HuH-7.5 (cell line): ENCODE measurements around the gene RAD51.
"Not testable (repeated sequence)": the region's sequence is repeated elsewhere in the genome, so short reads cannot be mapped to it uniquely, and the experiment has no call there.

Experiments used
- DNase-seq: peaks from one replicate; pipeline ENCODE4 v3.0.0; 2011; ENCODE audit warnings: low spot score

RAD51 gene

DNA sequence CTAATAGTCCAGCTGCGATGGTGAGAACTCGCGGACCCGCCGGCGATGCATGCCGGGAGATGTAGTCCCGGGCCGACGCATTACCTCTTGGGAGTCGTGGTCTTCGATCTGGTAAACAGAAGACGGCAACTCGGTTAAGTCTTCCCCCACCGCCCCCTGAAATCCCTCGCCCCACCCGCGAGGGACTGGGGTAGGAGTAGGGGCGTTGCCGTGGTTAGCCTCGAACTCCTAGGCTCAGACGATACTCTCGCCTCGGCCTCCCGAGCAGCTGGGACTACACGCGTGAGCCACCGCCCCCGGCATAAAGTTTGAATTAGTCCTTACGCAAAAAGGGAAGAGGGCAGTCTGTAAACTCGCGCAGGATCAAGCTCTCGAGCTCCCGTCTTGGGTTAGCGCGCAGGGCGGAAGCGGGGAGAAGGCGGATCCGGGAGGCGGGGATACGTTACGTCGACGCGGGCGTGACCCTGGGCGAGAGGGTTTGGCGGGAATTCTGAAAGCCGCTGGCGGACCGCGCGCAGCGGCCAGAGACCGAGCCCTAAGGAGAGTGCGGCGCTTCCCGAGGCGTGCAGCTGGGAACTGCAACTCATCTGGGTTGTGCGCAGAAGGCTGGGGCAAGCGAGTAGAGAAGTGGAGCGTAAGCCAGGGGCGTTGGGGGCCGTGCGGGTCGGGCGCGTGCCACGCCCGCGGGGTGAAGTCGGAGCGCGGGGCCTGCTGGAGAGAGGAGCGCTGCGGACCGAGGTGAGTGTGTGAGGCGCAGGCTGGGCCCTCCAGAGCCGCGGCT lies at the start of gene RAD51:
TSS of gene RAD51 (plus strand) at position 487 of the 781 bp plus-strand sequence. CDS start 3,585 bp downstream, outside the sequence.
- DNase-seq = peak; percentile 79

DNA sequence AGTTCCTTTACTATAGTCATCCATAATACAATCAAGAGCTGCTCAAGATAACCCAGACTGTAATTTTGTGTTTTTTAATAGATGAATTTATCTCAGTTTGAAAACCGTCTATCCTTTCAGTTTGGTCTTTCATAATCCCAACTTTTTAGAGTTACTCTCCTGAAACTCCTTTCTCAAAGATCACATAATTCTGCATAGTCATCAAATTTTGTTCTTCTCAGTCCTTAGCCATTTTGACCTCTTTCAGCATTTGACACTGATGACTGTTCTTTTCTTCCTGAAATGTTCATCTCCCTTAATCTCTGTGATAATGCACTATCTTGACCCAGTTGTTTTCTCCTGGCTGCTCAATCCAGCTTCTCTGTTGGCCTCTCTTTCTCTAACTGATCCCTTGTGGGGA lies 47.5 kb upstream of the RAD51 start:
- DNase-seq = no peak

DNA sequence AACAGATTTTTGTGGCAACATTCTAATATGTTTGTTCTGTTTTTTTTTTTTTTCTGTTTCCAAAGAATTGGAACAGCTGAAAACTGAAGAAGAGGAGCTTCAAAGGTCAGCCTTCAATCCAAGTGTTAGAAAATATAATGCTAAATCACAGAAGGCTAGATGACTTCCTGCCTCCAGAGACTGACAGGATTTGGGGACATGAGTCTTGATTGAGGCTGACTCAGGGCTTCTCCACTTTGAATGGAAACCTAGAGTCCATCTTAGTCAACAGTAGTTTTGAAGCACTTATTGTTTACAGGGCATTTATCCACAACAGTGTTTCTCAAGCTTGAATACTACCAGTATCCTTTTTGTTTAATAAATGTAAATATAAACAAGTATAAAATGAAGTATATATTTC lies 44.5 kb upstream of the RAD51 start:
- no peak for DNase-seq

DNA sequence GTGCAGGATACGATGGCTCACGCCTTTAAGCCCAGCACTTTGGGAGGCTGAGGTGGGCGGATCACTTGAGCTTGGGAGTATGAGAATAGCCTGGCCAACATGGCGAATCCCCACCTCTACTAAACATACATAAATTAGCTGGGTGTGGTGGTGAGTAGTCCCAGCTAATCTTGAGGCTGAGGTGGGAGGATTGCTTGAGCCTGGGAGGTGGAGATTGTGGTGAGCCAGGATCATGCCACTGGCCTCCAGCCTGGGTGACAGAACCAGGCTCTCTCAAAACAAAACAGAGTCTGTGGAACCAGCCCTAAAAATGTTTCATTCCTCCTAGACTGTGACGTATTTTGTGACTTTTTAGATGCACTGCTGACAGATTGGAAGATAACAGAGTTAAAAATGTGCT lies 34.3 kb upstream of the RAD51 start:
- no peak for DNase-seq

DNA sequence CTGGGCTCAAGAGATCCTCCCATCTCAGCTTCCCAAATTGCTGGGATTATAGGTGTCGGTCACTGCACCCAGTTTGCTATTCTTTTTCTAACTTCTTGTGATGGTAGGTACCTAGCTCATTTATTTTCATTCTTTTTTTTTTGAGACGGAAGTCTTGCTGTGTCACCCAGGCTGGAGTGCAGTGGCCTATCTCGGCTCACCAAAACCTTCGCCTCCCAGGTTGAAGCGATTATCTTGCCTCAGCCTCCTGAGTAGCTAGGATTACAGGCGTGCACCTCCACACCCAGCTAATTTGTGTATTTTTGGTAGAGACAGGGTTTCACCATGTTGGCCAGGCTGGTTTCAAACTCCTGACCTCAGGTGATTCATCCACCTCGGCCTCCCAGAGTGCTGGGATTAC lies 30.1 kb upstream of the RAD51 start:
- no peak for DNase-seq

DNA sequence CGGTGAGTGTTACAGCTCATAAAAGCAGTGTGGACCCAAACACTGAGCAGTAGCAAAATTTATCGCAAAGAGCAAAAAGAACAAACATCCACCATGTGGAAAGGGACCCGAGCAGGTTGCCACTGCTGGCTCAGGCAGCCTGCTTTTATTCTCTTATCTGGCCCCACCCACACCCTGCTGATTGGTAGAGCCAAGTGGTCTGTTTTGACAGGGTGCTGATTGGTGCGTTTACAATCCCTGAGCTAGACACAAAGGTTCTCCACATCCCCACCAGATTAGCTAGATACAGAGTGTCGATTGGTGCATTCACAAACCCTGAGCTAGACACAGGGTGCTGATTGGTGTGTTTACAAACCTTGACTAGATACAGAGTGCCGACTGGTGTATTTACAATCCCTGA lies 18.7 kb upstream of the RAD51 start:
- not testable (repeated sequence) for DNase-seq

DNA sequence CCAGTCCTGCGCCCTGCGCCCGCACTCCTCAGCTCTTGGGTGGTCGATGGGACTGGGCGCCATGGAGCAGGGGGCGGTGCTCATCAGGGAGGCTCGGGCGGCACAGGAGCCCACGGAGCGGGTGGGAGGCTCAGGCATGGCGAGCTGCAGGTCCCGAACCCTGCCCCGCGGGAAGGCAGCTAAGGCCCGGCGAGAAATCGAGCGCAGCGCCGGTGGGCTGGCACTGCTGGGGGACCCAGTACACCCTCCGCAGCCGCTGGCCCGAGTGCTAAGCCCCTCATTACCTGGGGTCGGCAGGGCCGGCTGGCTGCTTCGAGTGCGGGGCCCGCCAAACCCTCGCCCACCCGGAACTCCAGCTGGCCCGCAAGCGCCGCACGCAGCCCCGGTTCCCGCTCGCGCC lies 18.1 kb upstream of the RAD51 start:
- not testable (repeated sequence) for DNase-seq

DNA sequence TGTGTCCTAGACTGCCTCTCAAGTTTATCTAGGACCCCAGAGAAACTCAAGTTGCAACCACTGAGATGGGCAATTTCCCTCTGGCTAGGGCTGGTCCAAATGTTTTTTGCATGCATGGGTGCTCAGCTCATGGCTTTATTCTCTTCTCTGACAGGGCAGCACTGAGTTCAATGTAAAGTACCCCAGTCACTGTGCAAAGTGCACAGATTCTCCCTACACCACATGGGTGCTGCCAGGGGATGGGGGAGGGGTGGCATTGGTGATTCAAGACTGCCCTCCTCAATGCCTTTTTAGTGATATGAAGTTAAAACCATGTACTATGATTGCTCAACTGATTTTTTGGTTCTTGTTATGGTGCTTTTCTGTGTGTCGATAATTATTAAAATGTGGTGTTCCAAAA lies 14.8 kb upstream of the RAD51 start:
- no peak for DNase-seq

DNA sequence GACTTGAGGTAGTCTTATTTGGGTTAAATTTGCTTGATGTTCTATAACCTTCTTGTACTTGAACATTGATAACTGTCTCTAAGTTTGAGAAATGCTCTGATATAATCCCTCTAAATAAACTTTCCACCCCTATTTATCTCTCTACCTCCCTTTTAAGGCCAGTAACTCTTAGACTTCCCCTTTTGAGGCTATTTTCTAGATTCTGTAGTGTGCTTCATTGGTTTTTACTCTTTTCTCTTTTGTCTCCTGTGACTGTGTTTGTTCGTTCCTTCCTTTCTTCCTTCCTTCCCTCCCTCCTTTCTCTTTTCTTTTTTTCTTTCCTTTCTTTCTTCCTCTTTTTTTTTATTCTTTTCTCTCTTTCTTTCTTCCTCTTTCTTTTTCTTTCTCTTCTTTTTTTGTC lies 14.0 kb upstream of the RAD51 start:
- DNase-seq = not testable (repeated sequence)

DNA sequence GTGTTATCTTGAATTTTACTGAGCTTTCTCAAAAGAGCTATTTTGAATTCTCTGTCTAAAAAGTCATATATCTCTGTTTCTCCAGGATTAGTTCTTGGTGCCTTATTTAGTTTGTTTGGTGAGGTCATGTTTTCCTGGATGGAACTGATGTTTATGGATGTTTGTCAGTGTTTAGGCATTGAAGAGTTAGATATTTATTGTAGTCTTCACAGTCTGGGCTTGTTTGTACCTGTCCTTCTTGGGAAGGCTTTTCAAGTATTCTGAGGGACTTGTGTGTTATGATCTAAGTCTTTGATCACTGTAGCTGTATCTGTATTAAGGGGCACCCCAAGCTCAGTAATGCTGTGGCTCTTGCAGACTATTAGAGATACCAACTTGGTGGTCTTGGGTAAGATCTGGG lies 10.6 kb upstream of the RAD51 start:
- DNase-seq = no peak

DNA sequence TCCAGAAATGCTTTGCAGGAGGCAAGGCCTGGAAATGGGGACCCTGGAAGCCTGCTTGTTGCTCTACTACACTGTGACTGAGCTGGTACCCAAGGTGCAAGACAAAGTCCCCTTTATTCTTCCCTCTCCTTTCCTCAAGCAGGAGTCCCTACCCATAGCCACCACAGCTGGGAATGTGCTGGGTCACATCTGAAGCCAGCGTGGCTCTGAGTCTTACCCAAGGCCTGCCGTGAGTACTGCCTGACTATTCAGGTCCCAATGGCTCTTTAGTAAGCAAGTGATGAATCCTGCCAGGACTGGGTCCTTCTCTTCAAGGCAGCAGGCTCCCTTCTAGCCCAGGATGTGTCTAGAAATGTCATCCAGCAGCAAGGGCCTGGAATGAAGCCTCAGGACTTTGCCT lies 9.6 kb upstream of the RAD51 start:
- no peak for DNase-seq

DNA sequence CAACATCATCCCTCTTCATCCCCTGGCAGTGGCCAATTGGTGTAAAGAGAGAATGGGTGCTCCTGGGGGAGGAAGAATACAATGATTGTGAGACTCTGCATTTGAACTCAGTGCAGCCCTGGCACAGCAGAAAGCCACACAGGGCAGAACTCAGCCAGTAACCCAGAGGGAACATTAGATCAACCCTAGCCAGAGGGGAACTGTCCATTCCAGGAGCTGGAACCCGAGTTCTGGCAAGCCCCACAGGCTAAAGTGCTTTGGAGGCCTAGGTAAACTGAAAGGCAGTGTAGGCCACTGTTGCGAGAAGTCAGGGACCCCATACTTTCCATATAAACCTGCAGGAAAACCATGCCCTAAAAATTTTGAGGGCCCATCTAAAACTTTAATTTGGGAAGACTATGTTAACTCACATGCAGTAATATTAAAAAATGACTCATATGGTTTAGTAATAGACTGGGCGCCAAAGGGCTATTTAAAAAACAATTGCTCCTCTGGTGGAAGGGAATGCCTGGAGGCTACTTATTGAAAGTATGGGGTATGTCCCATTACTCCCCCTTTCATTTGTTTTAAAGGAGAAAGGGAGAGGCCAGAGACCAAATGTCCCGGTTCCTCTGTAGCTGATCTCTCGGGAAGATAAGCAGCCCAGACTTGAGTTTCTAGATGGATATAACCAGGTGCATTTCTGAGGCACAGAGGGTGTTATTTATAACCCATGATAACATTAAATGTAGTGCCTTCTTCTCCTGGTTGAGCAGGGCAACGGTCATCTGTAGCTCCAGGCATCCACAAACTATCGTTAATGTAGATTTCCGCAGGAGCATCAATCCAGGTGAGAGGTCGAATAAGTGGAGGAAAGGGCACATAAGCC lies 5.8 kb upstream of the RAD51 start:
- no peak for DNase-seq

DNA sequence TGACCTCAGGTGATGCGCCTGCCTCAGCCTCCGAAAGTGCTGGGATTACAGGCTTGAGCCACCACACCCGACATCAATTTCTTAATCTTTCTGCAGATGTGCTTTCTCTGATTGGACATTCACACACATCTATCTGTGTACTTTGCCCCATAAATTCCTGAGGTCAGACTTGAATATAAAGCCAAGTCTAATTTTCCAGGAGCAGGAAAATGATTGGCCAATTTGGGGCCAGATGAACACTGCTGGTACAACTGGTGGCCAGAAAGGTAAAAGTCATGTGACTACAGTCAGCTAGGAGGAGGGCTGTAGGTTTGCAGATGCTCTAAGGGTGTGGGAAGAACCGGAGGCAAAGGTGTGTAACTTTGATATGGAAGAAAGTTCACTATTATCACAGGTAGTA lies 3.2 kb upstream of the RAD51 start:
- DNase-seq = no peak

DNA sequence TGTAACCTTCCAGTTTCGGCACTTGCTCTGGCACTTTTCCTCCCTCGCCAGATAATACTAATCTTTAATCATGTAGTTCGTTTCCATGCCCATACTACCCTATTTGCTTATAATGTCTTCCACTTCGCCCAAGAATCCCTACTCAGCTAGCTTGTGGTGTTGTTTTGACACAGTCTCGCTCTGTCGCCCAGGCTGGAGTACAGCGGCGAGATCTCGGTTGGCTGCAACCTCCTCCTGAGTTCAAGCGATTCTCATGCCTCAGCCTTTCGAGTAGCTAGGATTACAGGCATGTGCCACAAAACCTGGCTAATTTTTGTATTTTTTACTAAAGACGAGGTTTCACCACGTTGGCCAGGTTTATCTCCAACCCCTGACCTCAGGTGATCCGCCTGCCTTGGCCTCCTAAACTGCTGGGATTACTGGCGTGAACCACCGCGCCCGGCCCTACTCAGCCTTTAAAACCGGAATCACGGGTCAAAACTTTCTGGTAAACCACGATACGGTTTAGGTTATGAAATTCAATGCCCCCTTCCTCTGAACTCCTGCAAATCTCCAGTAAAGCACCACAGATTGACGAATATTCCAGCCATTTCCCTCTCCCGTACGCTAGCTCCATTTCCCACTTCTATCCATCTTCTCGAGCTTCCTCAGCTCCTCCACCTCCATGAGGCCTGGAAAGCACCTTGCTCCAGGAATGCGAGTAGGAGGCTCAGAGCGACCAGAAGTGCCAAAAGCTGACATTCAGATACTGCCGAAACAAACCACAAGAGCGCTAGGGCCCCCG lies 878 bp upstream of the RAD51 start:
- DNase-seq = no peak

DNA sequence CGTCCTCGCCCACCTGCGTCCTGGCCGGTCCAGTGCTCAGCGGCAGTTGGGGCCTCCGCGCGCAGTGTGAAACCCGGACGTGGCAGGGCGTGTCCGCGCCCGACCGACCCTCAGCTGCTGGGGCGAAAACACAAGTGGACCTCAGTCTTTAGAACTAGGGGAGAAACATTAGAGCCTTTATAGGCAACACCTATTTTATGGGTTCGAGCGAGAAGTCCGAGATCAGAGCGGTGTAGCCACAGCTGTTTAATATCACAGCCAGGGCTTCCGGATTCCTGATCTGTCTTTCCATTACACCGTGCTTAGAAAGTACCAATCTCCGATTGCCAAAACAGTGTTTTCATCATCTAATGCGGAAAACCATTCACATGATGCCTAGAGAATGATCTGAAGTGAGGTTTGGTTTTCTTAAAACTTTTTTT lies 506 bp downstream of the RAD51 start:
- DNase-seq = no peak

DNA sequence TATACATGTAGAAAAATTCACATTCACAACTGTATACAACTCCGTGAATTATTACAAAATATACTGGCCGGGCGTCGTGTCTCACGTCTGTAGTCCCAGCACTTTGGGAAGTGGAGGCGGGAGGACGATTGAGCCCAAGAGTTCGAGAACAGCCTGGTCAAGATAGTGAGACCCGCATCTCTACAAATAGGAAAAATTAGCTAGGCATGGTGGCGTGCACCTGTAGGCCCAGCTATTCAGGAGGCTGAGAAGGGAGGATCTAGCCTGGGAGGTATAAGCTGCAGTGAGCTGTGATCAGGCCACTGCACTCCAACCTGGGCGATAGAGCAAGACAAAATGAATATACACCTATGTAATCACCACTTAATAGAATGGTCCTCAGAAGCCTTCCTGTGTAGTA lies 1.3 kb downstream of the RAD51 start:
- no peak for DNase-seq

DNA sequence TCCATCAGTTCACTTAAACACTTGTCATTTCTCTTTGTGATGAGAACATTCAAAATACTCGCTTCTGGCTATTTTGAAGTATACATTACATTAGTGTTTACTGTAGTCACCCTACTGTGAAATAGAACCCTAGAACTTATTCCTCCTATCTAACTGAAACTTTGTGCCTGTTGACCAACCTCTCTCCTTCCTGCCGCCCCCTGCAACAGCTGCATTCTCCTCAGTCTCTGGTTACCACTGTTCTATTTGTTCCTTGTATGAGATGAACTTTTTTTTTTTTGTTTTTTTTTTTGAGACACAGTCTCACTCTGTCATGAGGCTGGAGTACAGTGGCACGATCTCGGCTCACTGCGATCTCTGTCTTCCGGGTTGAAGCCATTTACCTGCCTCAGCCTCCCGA lies 2.9 kb downstream of the RAD51 start:
- no peak for DNase-seq

DNA sequence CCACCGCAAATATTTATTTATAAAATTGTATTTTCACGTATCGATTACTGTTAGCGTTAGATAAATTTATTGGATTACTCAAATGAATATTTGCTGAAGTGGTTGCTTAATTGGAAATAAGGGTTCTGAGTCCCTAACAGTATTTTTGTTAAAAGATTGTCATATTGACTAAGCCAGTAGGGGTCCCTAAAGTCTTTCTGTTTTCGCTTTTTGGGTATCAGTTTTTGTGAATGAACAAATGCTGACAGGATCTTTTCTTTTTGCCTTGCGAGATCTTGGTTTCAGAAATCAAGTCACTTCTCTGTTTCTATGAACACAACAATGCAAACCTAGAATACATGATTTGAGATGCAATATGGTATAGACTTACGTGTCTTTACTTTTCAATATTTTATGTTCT lies 7.1 kb downstream of the RAD51 start:
- no peak for DNase-seq

DNA sequence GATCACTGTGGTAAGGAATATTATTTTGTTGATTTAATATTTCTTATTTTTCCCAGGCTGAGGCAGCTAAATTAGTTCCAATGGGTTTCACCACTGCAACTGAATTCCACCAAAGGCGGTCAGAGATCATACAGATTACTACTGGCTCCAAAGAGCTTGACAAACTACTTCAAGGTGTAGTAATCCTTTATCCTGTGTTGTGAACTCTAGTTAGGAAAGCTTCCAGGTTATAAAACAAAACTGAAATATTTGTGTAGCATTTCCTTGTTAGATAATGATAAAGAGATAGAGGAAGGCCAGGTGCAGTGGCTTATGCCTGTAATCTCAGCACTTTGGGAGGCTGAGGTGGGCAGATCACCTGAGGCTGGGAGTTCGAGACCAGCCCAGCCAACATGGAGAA lies 11.1 kb downstream of the RAD51 start:
- no peak for DNase-seq

DNA sequence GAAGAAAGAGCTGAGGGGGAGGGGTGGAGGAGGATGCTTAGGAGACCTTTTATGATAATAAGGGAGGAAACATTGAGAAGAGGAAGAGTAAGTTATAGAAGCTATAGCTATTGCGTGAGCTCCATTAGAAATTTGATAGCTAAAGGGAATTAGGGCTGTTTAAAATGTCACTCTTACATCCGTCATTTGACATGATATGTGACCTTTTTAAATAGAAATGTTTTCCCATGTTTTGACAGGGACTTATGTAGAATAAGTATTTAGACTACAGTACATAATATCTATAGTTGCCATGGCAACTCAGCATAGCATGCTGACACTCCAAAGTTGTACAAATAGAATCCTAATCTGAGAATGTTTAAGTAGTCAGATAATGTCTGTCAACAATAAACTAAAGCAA lies 19.2 kb downstream of the RAD51 start:
- DNase-seq = no peak

DNA sequence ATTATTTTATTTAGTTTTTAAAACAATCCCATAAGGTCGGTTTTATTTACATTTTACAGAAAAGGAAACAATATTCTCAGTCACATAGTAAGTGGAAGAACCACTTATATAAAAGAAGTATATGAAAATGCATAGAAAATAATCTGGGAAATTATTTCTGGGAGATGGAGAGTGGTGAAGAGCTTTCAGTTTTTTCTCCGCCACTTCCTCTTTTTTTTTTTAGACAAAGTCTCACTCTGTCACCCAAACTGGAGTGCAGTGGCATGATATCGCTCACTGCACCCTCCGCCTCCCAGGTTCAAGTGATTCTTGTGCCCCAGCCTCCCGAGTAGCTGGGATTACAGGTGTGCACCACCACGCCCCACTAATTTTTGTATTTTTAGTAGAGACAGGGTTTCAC lies 21.2 kb downstream of the RAD51 start:
- no peak for DNase-seq

DNA sequence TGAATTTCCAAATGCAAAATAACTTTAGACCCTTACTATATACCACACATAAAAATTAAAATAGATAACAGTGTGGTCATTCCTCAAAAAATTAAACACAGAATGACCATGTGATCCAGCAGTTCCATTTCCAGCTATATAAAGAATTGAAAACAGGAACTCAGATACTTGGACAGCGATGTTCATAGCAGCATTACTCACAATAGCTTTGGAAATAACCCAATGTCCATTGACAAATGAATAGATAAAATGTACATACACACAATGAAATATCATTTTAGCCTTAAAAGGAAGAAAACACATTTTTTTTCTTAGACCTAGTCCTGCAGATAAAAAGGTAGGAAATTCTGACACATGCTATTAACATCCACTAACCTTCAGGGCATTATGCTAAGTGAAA lies 26.7 kb downstream of the RAD51 start:
- DNase-seq = no peak

DNA sequence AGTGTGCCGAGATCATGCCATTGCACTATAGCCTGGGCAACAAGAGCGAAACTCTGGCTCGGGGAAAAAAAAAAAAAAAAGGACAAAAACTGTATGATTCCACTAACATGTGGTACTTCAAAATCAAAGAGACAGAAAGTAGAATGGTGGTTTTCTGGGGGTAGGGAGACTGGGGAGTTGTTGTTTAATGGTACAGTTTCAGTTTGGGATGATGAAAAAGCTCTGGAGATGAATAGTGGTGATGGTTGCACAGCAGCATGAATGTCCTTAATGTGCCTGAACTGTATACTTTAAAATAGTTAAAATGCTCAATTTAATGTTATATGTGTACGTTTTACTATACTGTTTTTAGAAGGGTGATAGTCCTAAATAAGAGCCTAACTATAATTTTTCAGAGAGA lies 27.4 kb downstream of the RAD51 start:
- DNase-seq = no peak
